GM19025 (cell line): ENCODE measurements around the gene TNP2.
"Not testable (repeated sequence)": the region's sequence is repeated elsewhere in the genome, so short reads cannot be mapped to it uniquely, and the experiment has no call there.

Source experiments
- ATAC-seq: cut with Tn5 transposase; IDR thresholded peaks from one replicate; pipeline ENCODE4 v1.9.1; 2021; ENCODE audit warnings: mild to moderate bottlenecking, low read depth, moderate library complexity; ENCODE audit not compliant: unreplicated experiment

Gene TNP2

GRCh38 chr16:11225677-11226549, 43.2 kb downstream of the TNP2 start:
- ATAC-seq = no peak

- ATAC-seq = peak; percentile 76
Measured at GRCh38 chr16:11224894-11225676, 44.0 kb downstream of the TNP2 start.

- ATAC-seq = peak; percentile 53
Measured at GRCh38 chr16:11224096-11224893, 44.8 kb downstream of the TNP2 start.

- ATAC-seq = not testable (repeated sequence)
Measured at GRCh38 chr16:11220507-11220906, 48.6 kb downstream of the TNP2 start.

- no peak for ATAC-seq
Measured at GRCh38 chr16:11219178-11219577, 49.9 kb downstream of the TNP2 start.

- no peak for ATAC-seq
Measured at GRCh38 chr16:11218604-11218962, 50.5 kb downstream of the TNP2 start.
